ENCODE measurements around the gene ANGPTL7. TPM values are rescaled to one million over a fixed set of nuclear protein-coding genes. Genes with fewer than 3 reads are reported as not detected.

Gene ANGPTL7
- total and polyA plus RNA-seq, 10 of the 15 experiments (the other 5 are each of a cell fraction or from before 2014, with no cell fraction given), result 0.09 TPM; not detected in 9

DNA sequence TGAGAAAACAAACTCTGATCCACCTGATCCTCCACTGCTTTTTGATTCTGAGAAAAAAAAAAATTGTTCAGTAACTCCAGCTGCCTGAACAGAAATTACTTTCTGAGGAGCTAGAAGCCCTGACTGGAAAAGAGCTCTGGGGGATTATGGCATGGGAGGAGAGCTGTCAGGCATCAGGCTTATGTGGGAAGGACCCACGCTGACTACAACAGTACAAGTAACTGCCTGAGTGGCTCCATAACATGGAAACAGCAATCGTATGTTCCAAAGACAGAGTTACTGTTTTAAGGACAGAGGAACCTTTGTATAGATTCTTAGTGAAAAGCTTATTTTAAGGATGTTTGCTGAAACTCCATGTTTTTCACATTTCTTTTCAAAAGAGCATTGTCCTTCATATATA is 1.2 kb upstream of the ANGPTL7 start:
- Histone ChIP-seq H3K36me3 (ENCODE audit: control insufficient read depth in 2 of 2, insufficient read depth in 2 of 2, low read length in 1 of 2) (peaks cover 9 to 26% of the 10 kb centered on the region in 2 experiments), H3K9me3 (replicated peaks; ENCODE audit: control insufficient read depth, insufficient read depth, low read length) (no peaks in the 10 kb centered on the region), H2AFZ (ENCODE audit: control insufficient read depth, low read depth, low read length) (no peak overlapping the region), H3K9ac (ENCODE audit: control insufficient read depth, insufficient read depth, low read length) (no peak overlapping the region), H3K79me2 (ENCODE audit: control insufficient read depth, insufficient read depth, low read length) (no peaks in the 10 kb centered on the region), H3K4me3 (no peak overlapping the region), H4K20me1 (ENCODE audit: control insufficient read depth, insufficient read depth) (no peaks in the 10 kb centered on the region), H3K27ac (ENCODE audit: control insufficient read depth, insufficient read depth) (no peak overlapping the region), H3K4me2 (ENCODE audit: control insufficient read depth, insufficient read depth) (no peak overlapping the region), H3K4me1 (ENCODE audit: control insufficient read depth, insufficient read depth, low read length) (no peaks in the 10 kb centered on the region), H3K27me3 (replicated peaks in 1 of 2; ENCODE audit: control insufficient read depth in 2 of 2, insufficient read depth in 2 of 2, low read length in 1 of 2) (no peaks in the 10 kb centered on the region)
- CTCF ChIA-PET, result interaction anchor here (0.6 kb wide), 1 partner anchor 20 kb away, joined by 4 read pairs; no protein-coding TSS in a partner anchor
- FAIRE-seq (no peak), DNase-seq (ENCODE audit: low read depth, low spot score) (no peak), ATAC-seq (no peak)
- intact Hi-C loops (cut with micrococcal nuclease; ENCODE audit: unreplicated experiment) (no loop called here), in situ Hi-C loops (cut with MboI) (no loop called here)
- no peak for TF ChIP-seq DPF2 (IDR thresholded peaks at IDR 0.05)
- no peak for TF ChIP-seq STAT1 (conservative IDR thresholded peaks at IDR 0.05)
- TF ChIP-seq HCFC1 (IDR thresholded peaks at IDR 0.05; ENCODE audit: low read length), result no peak
- TF ChIP-seq SPI1 (IDR thresholded peaks at IDR 0.05; ENCODE audit: borderline replicate concordance, insufficient read depth, low read depth, low read length), result no peak
- no peak for TF ChIP-seq JUND (IDR thresholded peaks at IDR 0.05; ENCODE audit: low read depth, low read length)
- TF ChIP-seq, protein P1, sequence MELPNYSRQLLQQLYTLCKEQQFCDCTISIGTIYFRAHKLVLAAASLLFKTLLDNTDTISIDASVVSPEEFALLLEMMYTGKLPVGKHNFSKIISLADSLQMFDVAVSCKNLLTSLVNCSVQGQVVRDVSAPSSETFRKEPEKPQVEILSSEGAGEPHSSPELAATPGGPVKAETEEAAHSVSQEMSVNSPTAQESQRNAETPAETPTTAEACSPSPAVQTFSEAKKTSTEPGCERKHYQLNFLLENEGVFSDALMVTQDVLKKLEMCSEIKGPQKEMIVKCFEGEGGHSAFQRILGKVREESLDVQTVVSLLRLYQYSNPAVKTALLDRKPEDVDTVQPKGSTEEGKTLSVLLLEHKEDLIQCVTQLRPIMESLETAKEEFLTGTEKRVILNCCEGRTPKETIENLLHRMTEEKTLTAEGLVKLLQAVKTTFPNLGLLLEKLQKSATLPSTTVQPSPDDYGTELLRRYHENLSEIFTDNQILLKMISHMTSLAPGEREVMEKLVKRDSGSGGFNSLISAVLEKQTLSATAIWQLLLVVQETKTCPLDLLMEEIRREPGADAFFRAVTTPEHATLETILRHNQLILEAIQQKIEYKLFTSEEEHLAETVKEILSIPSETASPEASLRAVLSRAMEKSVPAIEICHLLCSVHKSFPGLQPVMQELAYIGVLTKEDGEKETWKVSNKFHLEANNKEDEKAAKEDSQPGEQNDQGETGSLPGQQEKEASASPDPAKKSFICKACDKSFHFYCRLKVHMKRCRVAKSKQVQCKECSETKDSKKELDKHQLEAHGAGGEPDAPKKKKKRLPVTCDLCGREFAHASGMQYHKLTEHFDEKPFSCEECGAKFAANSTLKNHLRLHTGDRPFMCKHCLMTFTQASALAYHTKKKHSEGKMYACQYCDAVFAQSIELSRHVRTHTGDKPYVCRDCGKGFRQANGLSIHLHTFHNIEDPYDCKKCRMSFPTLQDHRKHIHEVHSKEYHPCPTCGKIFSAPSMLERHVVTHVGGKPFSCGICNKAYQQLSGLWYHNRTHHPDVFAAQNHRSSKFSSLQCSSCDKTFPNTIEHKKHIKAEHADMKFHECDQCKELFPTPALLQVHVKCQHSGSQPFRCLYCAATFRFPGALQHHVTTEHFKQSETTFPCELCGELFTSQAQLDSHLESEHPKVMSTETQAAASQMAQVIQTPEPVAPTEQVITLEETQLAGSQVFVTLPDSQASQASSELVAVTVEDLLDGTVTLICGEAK (IDR thresholded peaks at IDR 0.05; ENCODE audit: borderline replicate concordance), result no peak
- POLR2A ChIA-PET, result no interaction called here
- no TSS peak for BruUV-seq (replicated peaks)
- SMC1A ChIA-PET (ENCODE audit: uncharacterized antibody, unreplicated experiment), result interaction anchor here (2.1 kb wide), 1 partner anchor 150 kb away, joined by 8 read pairs; no protein-coding TSS in a partner anchor
- WGBS (ENCODE audit: insufficient coverage, insufficient replicate concordance, low lambda C conversion rate, missing lambda C conversion rate), result 98% methylated on average over 2 of the region's 2 CpGs
- RAD21 ChIA-PET (ENCODE audit: unreplicated experiment), result no interaction called here

All from GM12878 (cell line).